Naive B cell (primary cell): Measurements from ENCODE around the gene RASSF10. TPM values are rescaled to one million over a fixed set of nuclear protein-coding genes. Genes with fewer than 3 reads are reported as not detected.

ENCODE experiments used
- ATAC-seq, 2 donors: fragments of 150-1000 bp; cut with Tn5 transposase; 2 replicates each; pipeline ENCODE4 v1.10.0; 2021; ENCODE audit warnings: low read depth in 2 of 2, mild to moderate bottlenecking in 2 of 2, moderate library complexity in 2 of 2
- DNase-seq: peaks from one replicate; pipeline ENCODE4 v3.0.0; 2022
- H3K27ac Mint-ChIP-seq, 6 donors: one replicate each; pipeline ENCODE4 v1.8.0; 2020 to 2022; ENCODE audit warnings: mild to moderate bottlenecking in 6 of 6, mixed read lengths in 6 of 6, moderate library complexity in 5 of 6, inconsistent platforms in 2 of 6
- H3K27me3 Mint-ChIP-seq, 3 donors: one replicate each; pipeline ENCODE4 v1.8.0; 2021 to 2022; ENCODE audit warnings: mixed read lengths in 3 of 3, mild to moderate bottlenecking in 1 of 3
- H3K36me3 Mint-ChIP-seq, 2 donors: one replicate each; pipeline ENCODE4 v1.8.0; 2020 to 2022; ENCODE audit warnings: mixed read lengths in 2 of 2, inconsistent platforms in 1 of 2, mild to moderate bottlenecking in 1 of 2
- H3K4me1 Mint-ChIP-seq, 3 donors: one replicate each; pipeline ENCODE4 v1.8.0; 2020 to 2022; ENCODE audit warnings: mixed read lengths in 3 of 3, inconsistent platforms in 1 of 3, mild to moderate bottlenecking in 1 of 3, moderate library complexity in 1 of 3
- H3K4me3 Mint-ChIP-seq, 8 donors: one replicate each; pipeline ENCODE4 v1.8.0; 2020 to 2022; ENCODE audit warnings: mild to moderate bottlenecking in 8 of 8, mixed read lengths in 8 of 8, moderate library complexity in 8 of 8, inconsistent platforms in 2 of 8
- H3K9me3 Mint-ChIP-seq, 7 donors: one replicate each; pipeline ENCODE4 v1.8.0; 2020 to 2022; ENCODE audit warnings: mixed read lengths in 7 of 7, mild to moderate bottlenecking in 5 of 7, inconsistent platforms in 2 of 7, moderate library complexity in 1 of 7
- polyA plus RNA-seq, 6 donors: library from polyadenylated mRNA; unstranded; fragments of 300-500 nt; fragmentation: Illumina TruSeq; gene quantifications; one replicate each; pipeline ENCODE4 v1.2.3, GENCODE V29; 2021; ENCODE audit warnings: low read depth in 6 of 6

The RASSF10 gene
- not detected for polyA plus RNA-seq

DNA sequence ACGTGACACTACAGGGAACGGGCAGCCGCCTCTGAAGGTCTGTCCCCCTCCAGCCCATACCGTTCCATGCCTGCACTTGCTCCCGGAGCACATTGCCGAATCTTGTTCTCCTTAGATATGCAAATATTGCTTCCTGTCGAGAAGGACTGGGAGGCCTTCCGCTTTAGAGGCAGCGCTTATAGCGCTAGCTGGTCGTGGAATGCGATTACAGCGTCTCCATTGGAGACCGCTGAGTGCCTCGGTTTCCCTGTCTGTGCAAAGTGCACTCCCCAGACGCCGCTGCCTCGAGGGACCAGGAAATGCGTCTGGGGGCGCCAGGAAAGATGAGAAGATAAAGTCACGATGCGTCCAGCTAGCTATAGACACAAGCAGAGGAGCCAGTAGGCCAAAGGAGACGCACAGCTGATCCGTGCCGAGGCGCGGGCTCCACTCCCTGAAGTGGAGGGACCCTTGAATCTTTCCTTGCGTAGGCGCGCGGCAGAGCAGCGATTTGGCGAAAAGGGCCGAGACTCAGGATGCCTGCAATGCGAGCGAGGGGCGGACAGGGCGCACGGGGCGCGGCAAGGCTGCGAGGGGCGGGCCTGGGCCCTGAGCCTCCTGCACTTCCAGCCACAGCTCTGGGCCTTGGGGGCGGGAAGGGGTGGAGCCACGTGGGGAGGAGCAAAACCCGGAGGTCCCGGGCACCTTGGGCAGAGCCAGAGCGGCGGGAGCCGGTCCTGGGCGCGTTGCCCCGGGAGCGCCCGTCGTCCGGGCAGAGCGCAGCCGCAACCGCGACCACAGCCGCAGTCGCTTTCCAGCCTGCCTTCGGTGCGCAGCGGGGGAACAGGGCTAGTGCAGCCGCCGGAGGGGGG, at the start of gene RASSF10:
RASSF10 (plus strand) TSS at position 692 of the 851 bp plus-strand sequence. CDS start 261 bp downstream, outside the sequence.
- H3K4me3 Mint-ChIP-seq: peak within 1 kb of the TSS in 2 of 8 donors; percentile 41 to 45
- H3K27me3 Mint-ChIP-seq: peaks cover 50 to 74% (median 64%) of the 10 kb centered on the region in 3 donors
- no peaks in the 10 kb centered on the region for H3K36me3 Mint-ChIP-seq
- DNase-seq (no peak), ATAC-seq (no peak)
- H3K27ac Mint-ChIP-seq: peak within 1 kb of the TSS in 1 of 6 donors; percentile 66
- peaks cover 0 to 8% (median 0%) of the 10 kb centered on the region in 7 donors for H3K9me3 Mint-ChIP-seq
- peaks cover 0 to 7% (median 4%) of the 10 kb centered on the region in 3 donors for H3K4me1 Mint-ChIP-seq

DNA sequence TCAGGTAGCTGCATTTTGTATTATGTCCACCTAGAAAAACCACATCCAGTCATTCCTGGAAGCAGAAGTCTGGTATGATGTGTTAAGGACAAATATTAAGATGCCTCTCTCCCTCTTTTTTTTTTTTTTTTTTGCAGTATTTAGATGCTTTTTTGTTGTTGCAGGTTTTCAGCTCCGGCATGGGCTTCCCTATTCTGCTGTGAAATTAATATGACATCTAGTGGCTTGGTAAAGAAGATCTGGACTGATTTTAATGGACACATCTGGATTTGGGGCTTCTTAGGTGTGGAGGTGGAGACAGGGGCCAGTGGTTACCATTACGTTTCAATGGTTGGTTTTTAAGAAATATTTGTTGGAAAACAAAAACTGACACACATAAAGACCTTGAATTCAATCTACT, 47.5 kb upstream of the RASSF10 start:
- Mint-ChIP-seq H3K4me3 (no peak overlapping the region), H3K4me1 (no peaks in the 10 kb centered on the region), H3K9me3 (no peaks in the 10 kb centered on the region), H3K36me3 (no peaks in the 10 kb centered on the region), H3K27me3 (peaks cover 6 to 23% (median 11%) of the 10 kb centered on the region in 3 donors), H3K27ac (no peak overlapping the region)
- ATAC-seq (no peak), DNase-seq (no peak)

DNA sequence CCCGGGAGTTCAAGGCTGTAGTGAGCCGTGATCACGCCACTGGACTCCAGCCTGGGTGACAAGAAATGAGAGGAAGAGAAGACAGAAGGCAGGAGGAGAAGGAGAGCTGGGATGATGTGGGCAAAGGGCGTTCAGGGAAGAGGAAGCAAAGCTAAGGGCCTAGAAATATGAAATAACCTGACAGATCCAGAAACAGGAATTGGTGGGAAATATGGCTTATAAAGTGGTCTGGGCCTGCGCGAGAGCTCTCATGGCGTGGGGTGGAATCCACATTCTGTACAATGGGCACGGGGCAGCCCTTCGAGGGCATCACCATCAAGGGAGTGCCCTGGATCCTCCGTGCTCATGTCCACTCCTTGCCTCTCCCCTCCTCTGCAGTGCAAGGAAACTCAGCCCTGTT, 46.8 kb upstream of the RASSF10 start:
- Mint-ChIP-seq H3K9me3 (no peaks in the 10 kb centered on the region), H3K27me3 (peaks cover 6 to 23% (median 15%) of the 10 kb centered on the region in 3 donors)

DNA sequence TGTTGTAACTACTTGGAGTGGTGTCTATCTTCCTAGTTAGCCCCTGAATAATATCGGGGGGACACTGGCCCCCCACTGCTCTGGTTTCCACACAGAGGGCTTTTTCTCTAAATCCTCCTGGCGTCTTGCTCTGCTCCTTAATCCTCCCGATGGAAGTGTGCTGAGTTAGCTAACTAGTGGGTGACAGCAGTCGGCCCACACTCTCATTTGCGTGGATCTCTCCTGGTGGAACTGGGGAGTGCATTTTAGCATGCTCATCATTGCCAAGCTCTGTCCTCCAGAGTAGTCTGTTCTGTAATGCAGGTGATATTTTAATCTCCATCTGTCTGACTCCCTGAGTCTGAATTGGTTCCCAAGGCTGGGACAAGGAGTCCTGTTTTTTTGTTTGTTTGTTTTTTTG, 46.1 kb upstream of the RASSF10 start:
- Mint-ChIP-seq H3K27ac (no peak overlapping the region), H3K4me3 (no peak overlapping the region), H3K36me3 (no peaks in the 10 kb centered on the region), H3K4me1 (no peaks in the 10 kb centered on the region), H3K27me3 (peaks cover 6 to 23% (median 16%) of the 10 kb centered on the region in 3 donors), H3K9me3 (no peaks in the 10 kb centered on the region)
- no peak for DNase-seq
- no peak for ATAC-seq

More for the DNA sequence above, 46.8 kb upstream of the RASSF10 start:
- Mint-ChIP-seq H3K4me3 (no peak overlapping the region), H3K27ac (no peak overlapping the region), H3K36me3 (no peaks in the 10 kb centered on the region), H3K4me1 (no peaks in the 10 kb centered on the region)
- DNase-seq (no peak), ATAC-seq (no peak)

DNA sequence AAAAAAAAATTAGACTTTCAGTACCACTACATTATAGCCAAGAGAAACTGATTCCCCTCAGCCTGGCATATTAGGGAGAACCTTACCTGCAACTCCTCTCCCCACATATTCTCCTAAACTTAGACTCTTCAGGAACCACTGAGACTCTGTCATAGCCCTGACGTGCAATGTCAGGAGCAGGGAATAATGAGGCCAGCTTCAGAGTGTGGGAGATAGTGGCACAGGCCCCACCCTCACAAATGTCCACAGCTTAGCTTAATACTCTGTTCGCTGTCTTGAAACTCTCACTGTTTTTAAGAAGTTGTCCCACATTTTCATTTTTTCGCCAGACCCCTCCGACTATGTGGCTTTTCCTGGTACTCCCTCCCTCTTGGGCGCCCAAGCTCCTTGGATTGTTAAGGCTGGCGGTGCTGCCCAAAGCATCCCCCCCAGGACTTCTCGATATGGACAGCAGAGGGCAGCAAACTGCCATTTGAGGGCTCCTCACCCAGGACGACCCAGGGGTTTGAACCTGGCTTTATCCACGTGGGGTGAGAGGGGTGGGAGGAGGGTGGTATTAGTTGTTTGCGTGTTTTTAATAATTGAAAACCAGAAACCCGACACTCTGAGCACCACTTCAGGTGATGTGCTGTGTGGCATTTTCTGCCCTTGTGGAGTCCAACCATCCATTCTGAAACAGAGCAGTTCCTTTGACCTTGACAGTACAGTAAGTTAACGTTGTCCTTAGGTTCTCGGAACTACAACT, 45.2 kb upstream of the RASSF10 start:
- Mint-ChIP-seq H3K36me3 (no peaks in the 10 kb centered on the region), H3K4me1 (no peaks in the 10 kb centered on the region), H3K27me3 (peaks cover 6 to 23% (median 16%) of the 10 kb centered on the region in 3 donors), H3K9me3 (no peaks in the 10 kb centered on the region), H3K4me3 (no peak overlapping the region), H3K27ac (no peak overlapping the region)
- ATAC-seq (peak in 1 of 2 donors; percentile 45), DNase-seq (peak; percentile 25)

DNA sequence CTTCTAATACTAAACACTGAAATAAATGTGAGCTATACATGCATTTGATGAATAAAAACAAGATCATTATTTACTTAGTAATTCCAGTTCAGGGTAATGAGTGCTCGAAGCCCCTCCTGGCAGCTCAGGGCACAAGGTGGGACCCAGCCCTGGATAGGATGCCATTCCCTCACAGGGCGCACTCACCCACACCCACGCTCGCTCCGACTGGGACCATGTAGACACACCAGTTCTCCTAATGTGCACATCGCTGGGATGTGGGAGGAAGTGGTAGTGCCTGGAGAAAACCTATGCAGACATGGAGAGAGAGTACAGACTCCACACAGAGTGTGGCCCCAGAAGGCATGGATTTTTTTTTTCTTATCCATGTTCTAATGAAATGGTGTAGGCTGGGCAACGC, 44.5 kb upstream of the RASSF10 start:
- no peak for DNase-seq
- ATAC-seq: no peak
- Mint-ChIP-seq H3K27ac (no peak overlapping the region), H3K9me3 (peaks cover 0 to under 1% (median 0%) of the 10 kb centered on the region in 7 donors), H3K4me1 (no peaks in the 10 kb centered on the region), H3K36me3 (no peaks in the 10 kb centered on the region), H3K27me3 (peaks cover 6 to 23% (median 16%) of the 10 kb centered on the region in 3 donors), H3K4me3 (no peak overlapping the region)

DNA sequence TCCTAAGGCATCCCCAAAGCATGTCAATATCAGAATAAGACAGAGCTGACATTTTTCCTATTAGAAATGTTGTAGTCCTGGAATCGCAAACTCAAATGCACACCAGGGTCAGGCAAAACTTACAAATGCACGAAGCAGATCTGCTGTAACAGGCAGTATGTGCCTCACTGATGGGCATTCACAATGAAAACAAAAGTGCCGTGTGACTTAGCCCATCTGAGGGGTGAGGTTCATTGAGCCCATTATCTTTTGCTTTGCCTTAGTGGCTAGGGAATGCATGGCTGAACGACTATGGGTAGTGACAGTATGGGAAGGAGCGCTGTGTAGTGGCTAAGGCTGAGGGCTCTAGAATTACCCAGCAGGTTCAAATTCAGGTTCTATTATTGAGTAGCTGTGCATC, 43.1 kb upstream of the RASSF10 start:
- H3K36me3 Mint-ChIP-seq: no peaks in the 10 kb centered on the region
- no peak for ATAC-seq
- no peaks in the 10 kb centered on the region for H3K4me1 Mint-ChIP-seq
- peaks cover 6 to 23% (median 16%) of the 10 kb centered on the region in 3 donors for H3K27me3 Mint-ChIP-seq
- DNase-seq: no peak
- no peak overlapping the region for H3K4me3 Mint-ChIP-seq
- H3K27ac Mint-ChIP-seq: no peak overlapping the region
- peaks cover 0 to 3% (median 0%) of the 10 kb centered on the region in 7 donors for H3K9me3 Mint-ChIP-seq

DNA sequence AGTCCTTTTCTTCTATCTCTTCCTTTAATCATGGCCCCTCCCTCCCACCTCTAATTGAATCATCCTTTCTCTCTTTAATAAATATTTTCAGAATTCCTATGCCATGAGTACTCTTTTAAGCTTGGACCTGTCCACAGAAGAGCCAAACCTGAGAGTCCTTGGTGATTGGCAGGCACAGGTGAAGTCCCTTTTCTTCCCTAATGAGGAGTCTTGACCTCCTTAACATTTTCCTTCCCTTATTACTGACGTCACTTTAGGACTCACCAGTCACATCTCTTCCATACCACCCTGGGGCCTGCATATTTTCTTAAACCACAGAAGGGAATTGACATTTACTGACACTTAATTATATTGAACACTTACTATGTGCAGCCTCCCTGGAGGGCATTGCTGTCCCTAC, 41.0 kb upstream of the RASSF10 start:
- Mint-ChIP-seq H3K27ac (no peak overlapping the region), H3K4me1 (no peaks in the 10 kb centered on the region), H3K9me3 (peaks cover 0 to 3% (median 0%) of the 10 kb centered on the region in 7 donors)

DNA sequence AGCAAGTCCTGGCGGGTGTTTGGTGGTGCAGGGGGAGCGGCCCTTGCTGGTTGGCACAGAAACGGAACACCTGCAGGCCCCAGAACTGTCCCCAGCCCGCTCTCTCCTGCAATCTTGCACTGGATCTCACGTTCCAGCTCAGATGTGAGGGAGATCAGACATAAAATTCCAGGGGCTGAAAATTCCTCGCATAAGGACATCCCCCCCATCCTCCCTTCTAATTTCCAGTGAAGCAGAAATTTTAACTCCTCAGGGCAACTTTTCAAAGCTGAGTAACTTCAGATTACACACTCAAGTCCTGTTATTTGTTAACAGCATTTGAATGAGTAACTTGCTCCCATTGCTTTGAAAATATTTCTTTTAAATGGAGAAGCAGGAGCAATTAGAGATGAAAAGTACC, 40.3 kb upstream of the RASSF10 start:
- ATAC-seq: no peak
- DNase-seq: no peak
- Mint-ChIP-seq H3K9me3 (peaks cover 0 to 3% (median 0%) of the 10 kb centered on the region in 7 donors), H3K36me3 (no peaks in the 10 kb centered on the region), H3K27me3 (peaks cover 0 to 5% (median 0%) of the 10 kb centered on the region in 3 donors), H3K27ac (no peak overlapping the region), H3K4me1 (no peaks in the 10 kb centered on the region), H3K4me3 (no peak overlapping the region)

More for the DNA sequence above, 41.0 kb upstream of the RASSF10 start:
- DNase-seq: no peak
- peaks cover 0 to 7% (median 3%) of the 10 kb centered on the region in 3 donors for H3K27me3 Mint-ChIP-seq
- no peaks in the 10 kb centered on the region for H3K36me3 Mint-ChIP-seq
- ATAC-seq: no peak
- no peak overlapping the region for H3K4me3 Mint-ChIP-seq

DNA sequence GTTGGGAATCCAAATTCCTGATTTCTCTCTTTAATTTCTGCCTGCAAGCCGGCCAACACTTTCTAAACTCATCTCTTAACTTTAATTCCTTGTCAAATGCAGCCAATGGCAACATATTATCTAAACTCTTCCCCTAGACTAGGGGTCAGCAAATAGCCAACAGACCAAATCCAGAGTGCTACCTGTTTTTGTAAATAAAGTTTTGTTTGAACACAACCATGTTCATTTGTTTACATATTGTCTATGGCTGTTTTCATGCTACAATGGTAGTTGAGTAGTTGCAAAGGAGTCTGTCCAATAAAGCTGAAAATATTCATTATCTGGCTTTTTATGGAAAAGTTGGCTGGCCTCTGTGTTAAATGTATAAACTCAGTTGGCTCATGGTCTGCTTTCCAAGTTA, 37.2 kb upstream of the RASSF10 start:
- H3K4me3 Mint-ChIP-seq: no peak overlapping the region
- no peak overlapping the region for H3K27ac Mint-ChIP-seq
- ATAC-seq (no peak), DNase-seq (no peak)
- H3K4me1 Mint-ChIP-seq: no peaks in the 10 kb centered on the region
- H3K9me3 Mint-ChIP-seq: peaks cover 0 to 3% (median 0%) of the 10 kb centered on the region in 7 donors
- H3K36me3 Mint-ChIP-seq: no peaks in the 10 kb centered on the region
- peaks cover 0 to 5% (median 0%) of the 10 kb centered on the region in 3 donors for H3K27me3 Mint-ChIP-seq

DNA sequence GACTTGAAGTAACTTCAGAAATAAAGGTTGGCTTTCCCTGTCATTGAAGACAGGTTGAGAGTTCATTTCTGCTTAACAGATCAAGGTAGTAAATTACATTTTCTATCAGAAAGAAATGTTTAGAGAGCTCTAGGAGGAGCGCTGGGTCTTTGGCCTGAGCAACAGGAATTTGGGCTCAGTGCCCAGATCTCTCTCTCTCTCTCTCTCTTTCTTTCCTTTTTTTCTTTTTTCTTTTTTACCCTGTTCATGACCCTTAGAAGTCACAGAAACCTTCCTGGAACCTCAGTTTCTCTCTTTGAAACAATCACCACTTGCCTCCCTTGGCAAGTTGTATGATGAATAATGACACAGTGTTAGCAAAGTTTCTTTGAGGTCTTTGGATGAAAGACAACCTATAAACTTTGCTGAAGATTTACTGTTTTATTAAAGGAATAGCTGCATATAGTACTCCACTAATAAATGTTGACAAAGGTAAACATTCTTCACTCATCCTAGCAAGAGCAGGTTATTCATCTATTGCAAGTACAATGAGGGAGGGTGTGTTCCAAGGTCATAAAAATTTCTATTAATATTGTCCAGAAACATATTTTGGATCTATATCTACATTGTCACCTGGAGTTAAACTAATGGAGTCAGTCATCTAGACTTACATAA, 35.5 kb upstream of the RASSF10 start:
- Mint-ChIP-seq H3K4me1 (no peaks in the 10 kb centered on the region), H3K27me3 (peaks cover 0 to 5% (median 3%) of the 10 kb centered on the region in 3 donors), H3K27ac (no peak overlapping the region), H3K4me3 (no peak overlapping the region), H3K9me3 (peaks cover 0 to 3% (median 0%) of the 10 kb centered on the region in 7 donors), H3K36me3 (no peaks in the 10 kb centered on the region)
- ATAC-seq (no peak), DNase-seq (no peak)

DNA sequence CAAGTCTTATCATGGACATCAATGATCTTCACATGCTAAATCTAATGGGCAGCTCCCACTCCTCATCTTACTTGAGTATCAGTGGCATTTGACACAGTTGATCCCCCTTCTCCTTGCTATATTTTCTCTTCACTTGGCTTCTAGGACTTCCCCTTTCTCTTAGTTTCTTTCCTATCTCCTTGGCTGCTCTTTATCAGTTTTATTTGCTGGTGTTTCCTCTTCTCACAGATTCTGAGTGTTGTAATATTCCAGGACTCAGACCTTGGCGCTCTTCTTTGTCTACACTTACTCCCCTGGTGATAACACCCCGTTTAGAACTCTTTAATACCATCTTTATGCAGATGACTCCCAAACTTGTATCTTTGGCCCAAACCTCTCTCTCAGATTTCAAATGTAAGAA, 33.9 kb upstream of the RASSF10 start:
- H3K27me3 Mint-ChIP-seq: peaks cover 0 to 5% (median 3%) of the 10 kb centered on the region in 3 donors
- H3K9me3 Mint-ChIP-seq: peaks cover 0 to 3% (median 0%) of the 10 kb centered on the region in 7 donors
- no peak for ATAC-seq

More for the DNA sequence above, 33.9 kb upstream of the RASSF10 start:
- H3K4me1 Mint-ChIP-seq: no peaks in the 10 kb centered on the region
- H3K36me3 Mint-ChIP-seq: no peaks in the 10 kb centered on the region
- no peak overlapping the region for H3K4me3 Mint-ChIP-seq
- no peak overlapping the region for H3K27ac Mint-ChIP-seq
- no peak for DNase-seq
